Mammary epithelial cell (primary cell): ENCODE data around the gene MANEAL.

Experiments
- CTCF ChIP-seq, 2 donors: IDR thresholded peaks in 1 of 2; conservative IDR thresholded peaks in 1 of 2; 2 replicates each; pipeline ENCODE4 v1.5.1; 2011 to 2012; ENCODE audit warnings: inconsistent platforms in 2 of 2, low read length in 2 of 2, mild to moderate bottlenecking in 2 of 2, control low read depth in 1 of 2, low read depth in 1 of 2; ENCODE audit not compliant: insufficient read depth in 1 of 2; ENCODE audit errors: extremely low read depth in 1 of 2
- EZH2 ChIP-seq: IDR thresholded peaks from 2 replicates; pipeline ENCODE4 v1.6.1; 2012; ENCODE audit warnings: low read length, inconsistent platforms, borderline replicate concordance

DNA sequence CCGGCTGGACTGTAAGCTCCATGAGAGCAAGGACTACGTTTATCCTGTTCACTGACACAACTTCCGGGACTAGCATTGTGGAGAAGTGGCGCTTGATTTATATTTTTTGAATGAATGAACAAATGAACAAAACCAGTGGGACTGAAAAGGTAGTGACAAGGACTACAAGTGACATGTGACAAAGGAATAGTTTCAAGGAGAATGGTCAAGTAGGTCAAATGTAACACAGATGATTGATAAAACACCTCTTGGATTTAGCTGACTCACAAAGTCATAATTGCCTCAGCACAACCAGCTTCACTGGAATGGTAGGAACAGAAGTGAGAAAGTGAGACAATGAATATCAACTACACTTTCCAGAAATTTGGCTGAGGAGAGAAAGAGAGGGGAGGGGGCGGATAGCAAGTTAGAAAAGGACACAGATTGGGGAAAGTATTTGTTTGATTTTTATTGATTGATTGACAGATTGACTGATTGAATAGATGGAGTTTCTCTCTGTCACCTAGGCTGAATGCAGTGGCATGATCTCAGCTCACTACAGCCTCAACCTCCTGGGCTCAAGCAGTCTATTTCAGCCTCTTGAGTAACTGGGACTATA, 51.5 kb downstream of the MANEAL start:
- TF ChIP-seq CTCF (conservative IDR thresholded peaks at IDR 0.05 in 1 of 2, IDR thresholded peaks at IDR 0.05 in 1 of 2; ENCODE audit: extremely low read depth in 1 of 2, insufficient read depth in 1 of 2, low read depth in 1 of 2, low read length in 2 of 2) (no peak), EZH2 (no peak)
